NCI-H1092 treated with DMSO at 0.1 percent for 48 hours (cell line): ENCODE data around the gene DNAH8.
"Not testable (repeated sequence)": the region's sequence is repeated elsewhere in the genome, so short reads cannot be mapped to it uniquely, and the experiment has no call there.

ENCODE experiments used
- DNase-seq: peaks from one replicate; lab custom pipeline; 2025; lab: John Stamatoyannopoulos, UW

Gene DNAH8

DNA sequence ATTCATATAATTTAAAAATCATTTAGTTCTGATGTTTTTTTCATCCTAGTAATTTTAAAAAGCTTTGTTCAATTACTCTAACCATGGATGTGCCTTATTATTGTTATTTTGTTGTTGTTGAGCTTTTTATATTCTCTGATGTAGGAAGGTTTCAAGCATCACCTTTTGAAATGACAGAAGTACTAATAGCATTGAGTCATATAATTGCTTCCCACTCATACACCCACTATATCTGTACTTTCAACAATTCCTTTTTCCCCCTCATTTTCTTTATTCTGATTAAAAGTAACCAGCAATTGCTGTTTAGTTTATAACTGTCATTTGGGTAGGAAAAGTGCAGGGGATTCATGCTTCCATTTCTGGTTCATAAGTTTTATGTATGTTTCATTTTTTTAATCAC, 38.6 kb downstream of the DNAH8 start:
- no peak for DNase-seq

DNA sequence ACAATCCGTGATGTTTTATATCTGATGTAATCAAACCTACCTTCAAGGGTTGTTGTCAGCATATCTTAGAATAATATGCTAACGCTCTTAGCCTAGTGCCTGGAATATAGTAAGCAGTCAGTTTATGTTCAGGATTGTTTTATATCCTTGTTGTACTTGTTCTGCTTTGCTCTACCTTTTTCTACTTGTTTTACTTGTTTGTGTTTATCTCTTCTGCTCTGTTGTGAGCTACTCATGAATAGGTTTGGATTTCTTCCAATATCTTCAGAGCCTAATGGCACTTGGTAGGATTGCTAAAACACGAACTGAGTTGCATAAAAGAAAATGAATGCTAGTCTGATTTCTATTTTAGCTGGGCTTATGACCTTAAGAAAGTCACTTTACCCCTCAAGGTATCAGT, 40.1 kb downstream of the DNAH8 start:
- DNase-seq, result no peak

DNA sequence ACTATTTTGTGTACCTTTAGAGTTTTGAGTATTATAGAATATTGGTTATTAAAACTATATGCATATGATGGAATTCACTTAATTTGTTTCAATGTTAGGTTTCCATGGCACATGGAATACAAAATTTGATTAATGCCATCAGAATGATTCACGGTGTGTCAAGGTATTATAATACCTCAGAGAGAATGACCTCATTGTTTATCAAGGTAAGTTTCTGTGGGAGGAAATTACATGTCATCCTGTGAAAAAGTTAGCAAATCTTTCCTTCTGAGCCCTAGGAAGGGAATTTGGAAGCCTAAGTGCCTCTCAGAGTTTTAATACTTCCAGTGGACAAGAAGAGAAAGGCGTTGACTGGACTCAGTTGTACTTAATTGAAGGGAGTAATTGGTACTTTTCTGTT, 40.8 kb downstream of the DNAH8 start:
- DNase-seq, result no peak

DNA sequence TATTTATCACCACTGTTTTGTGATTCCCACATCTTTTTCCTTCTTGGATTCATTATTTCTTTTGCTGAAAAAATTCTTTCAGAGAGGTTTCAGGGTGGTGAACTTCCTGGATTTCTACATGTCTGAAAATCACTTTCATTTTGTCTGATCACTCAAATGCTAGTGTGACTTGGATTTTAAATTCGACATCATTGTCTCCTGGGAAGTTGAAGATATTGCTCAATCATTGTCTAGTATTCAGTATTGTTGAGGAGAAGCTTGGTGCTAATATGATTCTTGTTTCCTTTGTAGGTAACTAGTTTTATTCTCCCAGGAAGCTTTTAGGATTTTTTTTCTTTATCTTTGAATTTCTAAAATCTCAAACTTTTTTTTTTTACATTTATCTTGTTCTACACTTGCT, 45.0 kb downstream of the DNAH8 start:
- DNase-seq, result no peak

DNA sequence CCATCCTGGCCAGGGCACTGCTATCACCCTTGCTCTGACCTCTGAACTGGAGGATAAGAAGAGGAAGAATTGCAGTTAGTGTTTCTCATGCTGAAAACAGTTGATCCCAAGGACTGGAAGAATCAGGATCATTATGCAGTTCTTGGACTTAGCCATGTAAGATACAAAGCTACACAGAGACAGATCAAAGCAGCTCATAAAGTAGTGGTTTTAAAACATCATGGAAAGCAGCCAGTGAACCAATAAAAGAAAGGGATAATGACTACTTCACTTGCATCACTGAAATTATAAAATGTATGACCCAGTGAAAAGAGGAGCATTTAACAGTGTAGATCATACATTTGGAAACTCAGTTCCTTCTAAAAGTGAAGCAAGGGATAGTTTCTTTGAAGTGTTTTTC, 47.7 kb downstream of the DNAH8 start:
- no peak for DNase-seq

DNA sequence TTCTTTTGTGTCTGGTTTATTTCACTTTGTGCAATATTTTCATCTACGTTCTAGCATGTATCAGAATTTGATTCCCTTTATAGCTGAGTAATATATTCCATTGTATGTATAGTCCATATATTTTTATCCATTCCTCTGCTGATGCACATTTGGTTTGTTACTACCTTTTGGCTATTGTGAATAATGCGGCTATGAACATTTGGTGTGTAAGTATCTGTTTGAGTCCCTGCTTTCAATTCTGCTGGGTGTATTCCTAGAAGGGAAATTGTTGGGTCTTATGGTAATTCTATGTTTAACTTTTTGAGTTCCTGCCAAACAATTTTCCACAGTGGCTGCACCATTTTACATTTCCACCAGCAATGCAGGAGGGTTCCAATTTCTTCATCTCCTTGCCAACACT, 52.4 kb downstream of the DNAH8 start:
- no peak for DNase-seq

DNA sequence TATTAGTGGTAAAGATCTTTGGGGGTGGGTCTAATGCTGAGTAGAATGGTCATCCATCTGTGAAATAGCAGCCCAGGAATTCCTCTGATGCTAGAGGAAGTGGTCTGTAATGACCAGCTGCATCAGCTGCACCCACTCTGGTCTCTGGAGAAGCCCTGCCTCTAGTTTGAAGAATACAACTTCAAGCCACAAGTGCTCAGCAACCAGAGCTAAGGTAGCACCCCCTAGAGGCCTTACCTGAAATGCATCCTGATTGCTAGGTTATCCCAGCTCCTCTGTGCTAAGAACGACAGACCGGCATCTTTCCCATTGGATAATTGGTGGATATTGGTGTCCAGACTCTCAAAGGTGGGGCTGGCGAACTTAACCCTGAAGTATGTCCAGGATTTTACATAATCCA, 58.2 kb downstream of the DNAH8 start:
- DNase-seq, result no peak

DNA sequence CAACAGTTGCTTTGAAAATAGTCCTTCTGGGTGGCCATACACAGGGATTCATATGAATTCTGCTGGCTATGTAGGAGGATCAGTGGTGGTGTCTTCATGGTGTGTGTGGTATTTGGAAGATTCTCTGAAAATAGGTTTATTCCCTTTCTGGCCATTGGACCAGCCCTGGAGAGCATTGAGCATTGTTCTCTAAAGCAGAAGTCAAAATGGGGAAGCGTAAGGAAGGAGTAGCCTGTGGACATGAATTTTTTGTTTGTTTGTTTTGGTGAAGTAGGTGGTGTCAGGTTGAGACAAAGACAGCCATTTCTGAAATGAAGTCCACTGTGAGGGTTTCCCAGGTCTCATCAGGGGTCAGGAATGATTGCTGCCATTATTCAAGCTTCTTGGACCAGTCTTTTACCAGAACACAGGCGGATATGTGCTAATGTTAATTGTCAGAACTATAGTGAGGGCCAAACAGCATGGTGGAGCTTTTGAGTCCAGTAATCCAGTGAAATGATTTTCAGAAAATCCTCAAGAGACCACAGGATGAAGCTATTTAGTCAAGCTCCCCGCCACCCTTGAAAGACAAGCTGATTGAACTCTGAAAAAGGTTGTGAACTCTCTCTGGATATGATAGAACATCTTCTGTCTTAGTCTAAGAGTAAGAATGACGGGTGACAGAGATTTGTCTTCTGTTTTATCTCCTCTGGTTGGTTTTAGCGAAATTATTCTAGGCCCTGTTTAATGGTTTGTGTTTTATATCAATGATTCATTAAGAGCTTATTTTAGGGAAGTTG, 60.0 kb downstream of the DNAH8 start:
- DNase-seq, result no peak

DNA sequence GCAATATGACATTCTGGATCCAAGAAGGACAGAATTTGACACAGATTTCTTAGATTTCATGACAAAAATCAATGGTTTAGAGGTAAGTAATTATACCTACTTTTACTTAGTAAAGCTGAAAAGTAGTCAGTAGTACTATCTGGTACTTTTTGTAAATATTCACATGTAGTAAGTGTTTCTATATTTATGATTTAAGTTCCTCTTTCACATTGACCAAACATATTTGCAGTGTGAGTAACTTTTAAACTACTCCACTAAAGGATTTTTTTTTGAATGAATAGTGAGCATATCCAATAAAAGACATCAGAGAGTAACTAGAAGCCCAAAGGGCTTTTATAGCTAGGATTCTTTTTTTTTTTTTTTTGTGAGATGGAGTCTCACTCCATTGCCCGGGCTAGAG, 60.8 kb downstream of the DNAH8 start:
- DNase-seq, result no peak

DNA sequence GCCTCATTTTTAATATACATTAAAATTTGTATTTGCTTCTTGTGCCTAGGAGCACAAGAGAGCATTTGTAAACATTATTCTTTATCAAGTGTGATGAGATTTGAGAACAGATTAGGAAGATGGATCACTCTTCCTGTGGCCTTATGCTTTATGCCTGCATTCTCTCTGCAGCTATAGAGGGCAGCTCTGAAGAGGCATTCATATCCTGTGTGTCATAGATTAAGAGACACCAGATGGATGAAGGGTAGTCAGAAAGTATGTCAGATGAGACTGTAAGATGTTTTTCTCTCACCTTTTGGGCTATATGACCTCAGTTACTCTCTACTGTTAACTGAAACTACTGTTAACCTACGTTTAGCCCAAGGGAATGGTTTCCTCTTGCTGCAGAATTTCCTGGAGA, 61.4 kb downstream of the DNAH8 start:
- DNase-seq, result no peak

DNA sequence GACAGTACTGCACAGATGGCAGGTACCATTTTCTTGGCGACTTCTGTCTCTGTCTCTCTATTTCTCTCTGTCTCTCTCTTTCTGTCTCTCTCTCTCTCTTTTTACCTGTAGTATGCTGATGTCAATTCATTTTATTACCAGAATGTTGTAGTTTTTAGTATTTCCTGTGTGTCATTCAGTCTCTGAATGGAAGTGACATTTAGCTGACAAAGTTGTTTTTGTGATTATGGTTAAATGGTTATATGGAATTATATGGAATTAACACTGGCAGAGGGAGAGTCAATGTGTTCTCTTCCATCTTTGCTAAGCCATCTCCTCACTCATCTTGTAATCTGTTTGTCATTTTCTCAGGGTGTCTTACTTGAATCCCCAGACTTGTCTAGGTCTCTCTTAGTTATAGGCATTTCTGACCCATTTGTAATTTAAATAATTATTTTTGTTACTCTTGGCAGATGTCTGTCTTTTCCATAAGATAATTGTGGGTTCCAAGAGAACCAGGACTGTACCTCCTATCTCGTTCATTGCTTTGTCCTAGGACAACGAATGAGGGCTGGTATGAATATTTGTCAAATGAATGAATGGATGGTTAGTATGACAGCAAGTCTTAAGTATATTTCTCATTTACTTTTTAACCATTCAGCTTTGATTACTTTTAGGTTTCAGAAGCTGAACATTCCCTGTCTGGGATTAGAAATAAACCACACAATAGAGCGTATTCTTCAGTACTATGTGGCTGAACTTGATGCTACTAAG, 64.4 kb downstream of the DNAH8 start:
- no peak for DNase-seq

DNA sequence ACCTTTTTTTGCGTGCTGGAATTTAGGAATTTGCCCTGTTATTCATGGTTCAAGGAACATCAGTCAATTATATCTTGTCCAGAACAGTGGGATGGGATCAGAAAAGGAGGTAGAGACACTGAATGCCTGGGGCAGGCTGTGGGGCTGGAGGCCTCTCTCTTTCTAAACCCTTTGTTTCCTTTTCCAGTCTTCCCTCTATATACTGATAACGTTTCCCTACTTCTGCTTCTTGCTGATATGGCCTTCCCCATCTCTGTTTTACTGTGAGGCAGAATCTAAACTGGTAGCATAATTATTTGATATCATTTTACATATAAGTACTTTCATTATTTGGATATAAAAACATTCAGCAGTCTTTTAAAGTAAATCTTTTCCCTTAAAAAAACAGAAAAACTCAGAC, 67.5 kb downstream of the DNAH8 start:
- no peak for DNase-seq

DNA sequence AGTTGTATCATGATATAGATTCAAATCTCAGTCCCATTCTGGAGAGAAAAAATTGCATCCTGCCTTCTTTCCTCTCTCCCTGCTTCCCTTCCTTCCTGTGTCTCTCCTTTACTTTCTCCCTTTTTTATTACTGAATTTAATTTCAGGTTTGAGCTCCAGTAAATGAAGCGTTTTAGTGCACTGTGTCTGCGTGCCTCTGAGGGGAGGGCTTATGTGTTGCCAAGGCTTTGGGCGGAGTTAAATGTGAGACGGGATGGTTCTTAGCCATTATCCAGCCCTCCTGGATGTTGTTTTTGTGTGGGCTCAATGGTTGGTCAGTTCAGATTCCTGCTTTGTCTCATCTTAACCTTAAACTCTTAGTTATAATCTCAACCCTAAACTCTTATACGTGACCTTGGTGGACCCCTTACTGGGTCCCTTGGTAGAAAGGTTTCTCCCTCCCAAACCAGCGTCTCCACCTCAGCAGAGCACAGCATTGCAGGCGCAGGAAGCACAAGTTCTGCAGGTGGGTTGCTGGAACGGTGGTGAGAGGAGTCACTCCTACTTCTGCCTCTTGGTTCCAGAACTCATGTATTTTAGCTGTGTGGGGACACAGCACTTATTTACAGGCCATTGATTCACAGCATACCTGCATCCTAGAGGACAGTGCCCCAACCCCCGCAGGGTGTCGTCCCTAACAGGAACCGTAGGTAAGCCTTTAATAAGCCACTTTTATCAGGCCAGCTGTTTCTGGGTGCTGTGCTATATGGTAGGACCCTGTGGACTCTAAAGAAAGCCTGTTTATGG, 68.5 kb downstream of the DNAH8 start:
- no peak for DNase-seq

DNA sequence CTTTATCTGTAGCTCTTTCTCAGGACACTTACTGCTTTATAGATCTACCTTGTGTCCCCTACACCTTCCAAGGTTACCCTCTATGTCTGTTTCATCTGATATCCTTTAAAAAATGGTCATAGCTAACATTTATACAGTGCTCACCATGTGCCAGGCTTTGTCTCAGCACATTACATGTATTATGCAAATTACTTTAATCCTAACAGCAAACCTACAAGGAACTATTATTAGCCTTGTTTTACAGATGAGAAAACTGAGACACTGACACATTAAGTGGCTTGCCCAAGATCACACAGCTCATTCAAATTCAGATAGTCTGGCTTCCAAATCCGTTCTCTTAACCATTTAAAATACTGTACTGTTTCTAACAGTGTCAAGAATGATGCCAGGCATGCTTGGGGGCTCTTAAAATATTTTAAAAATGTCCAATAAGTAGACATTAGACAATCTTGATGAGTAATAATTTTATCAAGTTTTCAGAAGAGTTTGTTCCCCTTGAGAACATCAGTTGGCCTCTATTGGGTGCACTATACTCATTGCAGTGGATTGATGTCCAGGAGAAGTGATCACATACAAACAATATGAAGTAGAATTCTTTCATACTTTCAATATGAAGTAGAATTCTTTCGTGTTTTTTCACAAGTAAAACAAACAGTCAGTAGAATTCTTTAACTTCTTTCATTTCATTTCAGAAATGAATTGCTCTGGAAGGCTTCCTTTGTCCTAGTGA, 69.6 kb downstream of the DNAH8 start:
- no peak for DNase-seq

DNA sequence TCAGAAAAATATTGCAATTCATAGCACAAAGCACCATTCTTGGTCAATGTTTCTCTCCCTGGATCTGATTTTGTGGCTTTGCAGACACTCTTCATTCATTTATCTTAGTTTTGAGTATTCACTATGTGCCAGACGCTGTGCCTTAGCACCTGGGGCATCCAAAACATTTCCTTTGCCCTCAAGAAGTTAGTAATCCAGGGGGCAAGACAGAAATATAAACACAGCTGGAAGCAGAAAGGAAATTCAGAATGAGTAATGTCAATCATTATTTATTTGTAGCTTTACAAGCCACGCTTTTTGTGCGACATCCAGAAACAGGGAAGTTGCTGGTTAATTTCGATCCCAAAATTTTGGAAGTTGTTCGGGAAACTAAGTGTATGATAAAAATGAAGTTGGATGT, 71.4 kb downstream of the DNAH8 start:
- no peak for DNase-seq

DNA sequence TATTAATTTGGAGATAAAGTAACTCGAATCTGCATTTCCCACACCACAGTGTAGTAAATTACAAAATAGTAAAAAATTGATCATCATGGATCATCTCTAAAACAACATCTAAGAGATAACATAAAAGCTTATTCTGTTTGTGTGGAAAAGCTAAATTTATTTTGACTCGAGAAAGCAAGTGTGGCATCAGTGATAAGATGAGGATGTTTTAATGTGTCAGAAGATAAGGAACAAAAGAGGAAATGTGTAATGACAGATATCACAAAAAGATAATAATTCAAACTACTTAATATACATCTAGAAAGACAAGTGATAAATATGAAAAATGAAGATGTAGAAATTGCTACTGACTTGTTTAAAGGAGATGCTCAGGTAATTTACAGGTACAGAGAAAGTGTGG, 74.1 kb downstream of the DNAH8 start:
- no peak for DNase-seq

DNA sequence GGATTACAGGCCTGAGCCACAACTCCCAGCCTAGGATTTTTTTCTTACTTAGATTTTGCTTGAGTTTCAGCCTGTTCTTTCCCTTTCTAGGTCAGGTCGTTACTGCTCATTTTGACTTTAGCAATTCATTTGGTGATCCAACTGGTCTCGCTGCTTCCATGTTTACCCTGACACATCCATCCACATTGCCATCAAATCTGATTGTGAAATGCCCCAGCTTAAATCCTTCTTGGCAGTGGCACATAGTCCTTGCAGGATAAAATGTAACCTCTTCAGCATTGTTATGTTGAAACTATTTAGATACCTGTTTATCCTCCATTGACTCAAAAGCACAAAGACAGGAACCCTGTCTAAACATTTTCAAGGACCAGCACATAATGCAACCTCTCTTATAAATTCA, 77.2 kb downstream of the DNAH8 start:
- DNase-seq, result no peak

DNA sequence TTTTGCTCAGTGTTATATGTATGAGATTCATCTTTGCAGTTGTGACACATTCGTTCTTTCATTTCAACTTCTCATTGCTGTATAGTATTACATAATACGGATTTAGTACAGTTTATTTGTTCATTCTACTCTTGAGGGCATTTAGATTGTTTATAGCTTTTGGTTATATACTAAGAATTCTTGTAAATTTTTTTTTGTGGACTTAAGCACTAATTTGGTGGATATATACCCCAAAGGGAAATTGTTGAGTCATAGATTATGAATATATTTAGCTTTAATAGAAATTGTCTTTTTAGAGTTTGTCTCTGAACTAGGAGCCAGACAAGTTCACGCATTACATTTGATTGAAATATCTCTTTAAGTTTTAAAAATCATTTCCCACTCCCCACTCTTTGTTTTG, 79.6 kb downstream of the DNAH8 start:
- DNase-seq, result no peak

DNA sequence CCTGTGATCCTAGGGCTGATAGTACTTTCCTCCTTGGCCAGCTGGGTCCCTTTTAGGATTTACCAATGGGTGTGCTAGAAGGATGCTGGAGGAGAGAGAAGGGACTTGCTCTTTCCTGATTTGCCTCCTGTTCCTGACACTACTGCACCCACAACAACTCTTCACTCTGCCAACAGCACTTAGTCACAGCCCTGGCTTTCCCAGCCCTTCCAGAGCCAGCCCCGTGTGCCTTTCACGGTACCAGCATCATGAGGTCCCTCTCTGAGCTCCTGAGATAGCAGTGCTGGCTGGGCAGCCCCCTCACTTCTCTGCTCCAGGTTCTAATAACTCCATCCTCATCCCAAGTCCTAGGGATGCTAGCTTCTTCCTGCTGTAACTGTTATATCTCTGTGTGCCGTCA, 80.9 kb downstream of the DNAH8 start:
- DNase-seq, result no peak

DNA sequence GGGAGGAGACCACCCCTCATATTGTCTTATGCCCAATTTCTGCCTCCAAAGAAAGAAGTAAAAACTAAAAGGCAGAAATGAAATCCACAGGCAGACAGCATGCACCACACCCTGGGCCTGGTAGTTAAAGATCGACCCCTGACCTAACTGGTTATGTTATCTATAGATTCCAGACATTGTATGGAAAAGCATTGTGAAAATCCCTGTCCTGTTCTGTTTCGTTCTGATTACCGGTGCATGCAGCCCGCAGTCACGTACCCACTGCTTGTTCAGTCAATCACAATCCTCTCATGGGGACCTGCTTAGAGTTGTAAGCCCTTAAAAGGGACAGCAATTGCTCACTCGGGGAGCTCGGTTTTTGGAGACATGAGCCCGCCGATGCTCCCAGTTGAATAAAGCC, 81.3 kb downstream of the DNAH8 start:
- not testable (repeated sequence) for DNase-seq

DNA sequence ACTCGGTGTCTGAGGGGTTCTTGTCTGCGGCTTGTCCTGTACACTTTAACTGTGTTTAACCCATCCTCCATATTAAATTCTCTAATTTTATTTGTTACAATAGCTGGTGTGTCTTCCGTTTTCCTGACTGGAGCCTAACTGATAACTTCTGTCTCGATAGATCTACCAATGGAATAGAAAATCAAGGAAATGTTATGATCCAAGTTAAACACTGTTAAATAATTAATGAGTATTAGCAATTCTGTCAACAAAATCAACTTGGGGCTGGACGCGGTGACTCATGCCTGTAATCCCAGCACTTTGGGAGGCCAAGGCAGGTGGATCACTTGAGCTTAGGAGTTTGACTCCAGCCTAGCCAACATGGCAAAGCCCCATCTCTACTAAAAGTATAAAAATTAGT, 81.7 kb downstream of the DNAH8 start:
- no peak for DNase-seq

DNA sequence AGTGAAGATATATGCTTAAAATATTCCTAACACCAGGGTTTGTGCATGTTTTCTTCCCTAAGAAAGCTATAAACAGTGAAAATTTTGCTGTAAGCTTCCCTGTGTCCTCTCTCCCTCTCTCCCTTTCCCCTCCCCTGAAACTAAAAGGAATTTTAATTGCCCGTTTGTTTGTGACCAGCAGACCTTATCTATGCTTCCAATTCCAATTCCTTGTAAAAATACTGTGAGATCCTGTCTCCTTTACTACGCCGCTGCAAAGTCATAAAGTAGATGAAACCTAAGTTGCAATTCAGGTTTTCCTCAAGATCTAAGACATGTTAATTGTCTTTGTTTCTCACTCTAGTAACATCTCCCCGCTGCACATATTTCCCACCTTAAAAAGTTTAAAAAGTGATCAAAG, 82.3 kb downstream of the DNAH8 start:
- no peak for DNase-seq
